IPS-18c (cell line): ENCODE data around the gene PITPNM2.

Experiments
- H3K4me3 ChIP-seq: 2 replicates; pipeline ENCODE4 v1.7.0; 2013; ENCODE audit warnings: low read depth, mild to moderate bottlenecking, low read length, moderate library complexity; ENCODE audit not compliant: insufficient read depth
- H3K9me3 ChIP-seq: one replicate; pipeline ENCODE4 v1.6.1; 2013; ENCODE audit warnings: mild to moderate bottlenecking, low read length, moderate library complexity; ENCODE audit not compliant: control insufficient read depth, insufficient read depth

Gene PITPNM2

GRCh38 chr12:123149088-123149487 is 1.8 kb downstream of the PITPNM2 start:
- Histone ChIP-seq H3K9me3 (no peaks in the 10 kb centered on the region), H3K4me3 (no peak overlapping the region)

DNA sequence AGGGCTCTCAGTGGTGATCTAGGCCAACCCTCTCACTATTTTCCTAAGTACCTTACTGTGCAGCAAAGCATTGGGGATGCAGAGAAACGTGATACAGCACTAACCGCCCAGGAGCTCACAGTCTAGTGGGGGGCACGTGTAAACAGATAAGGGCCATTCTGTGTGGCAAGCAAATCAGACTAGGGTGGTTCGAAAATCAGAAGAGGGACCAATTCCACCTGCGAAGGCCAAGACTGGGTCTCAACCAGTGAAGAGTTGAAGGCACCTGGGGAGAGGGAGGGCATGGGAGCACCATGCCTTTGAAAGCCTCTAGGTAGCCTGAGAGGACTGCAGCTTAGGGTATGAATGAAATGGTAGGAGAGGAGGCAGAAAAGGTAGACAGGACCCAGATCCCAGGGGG is 2.2 kb downstream of the PITPNM2 start:
- Histone ChIP-seq H3K4me3 (no peak overlapping the region), H3K9me3 (no peaks in the 10 kb centered on the region)

DNA sequence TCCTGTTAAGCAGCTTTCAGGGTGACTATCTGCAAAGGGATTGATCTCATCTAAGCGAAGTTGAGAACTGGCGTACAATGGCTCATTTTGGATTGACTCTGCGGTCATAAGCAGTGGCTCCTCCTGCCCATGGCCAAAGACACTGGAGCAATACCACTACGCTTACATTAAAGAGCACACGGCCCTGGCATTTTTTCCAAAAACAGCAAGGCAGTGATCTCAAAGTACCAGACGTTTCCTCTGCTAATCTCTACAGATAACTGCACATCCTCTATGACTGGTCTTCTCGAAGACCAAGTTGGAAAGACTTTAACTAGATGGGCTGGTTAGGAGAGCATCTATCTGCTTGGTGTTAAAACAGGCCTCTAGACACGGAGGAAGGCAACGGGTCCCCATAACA is 2.7 kb downstream of the PITPNM2 start:
- Histone ChIP-seq H3K9me3 (no peaks in the 10 kb centered on the region), H3K4me3 (no peak overlapping the region)

GRCh38 chr12:123145211-123145610 is 5.7 kb downstream of the PITPNM2 start:
- H3K9me3 ChIP-seq: no peaks in the 10 kb centered on the region
- H3K4me3 ChIP-seq: no peak overlapping the region

GRCh38 chr12:123143736-123144461 is 7.0 kb downstream of the PITPNM2 start:
- H3K9me3 ChIP-seq: no peaks in the 10 kb centered on the region
- H3K4me3 ChIP-seq: no peak overlapping the region

GRCh38 chr12:123142921-123143735 is 7.8 kb downstream of the PITPNM2 start:
- Histone ChIP-seq H3K4me3 (no peak overlapping the region), H3K9me3 (no peaks in the 10 kb centered on the region)

DNA sequence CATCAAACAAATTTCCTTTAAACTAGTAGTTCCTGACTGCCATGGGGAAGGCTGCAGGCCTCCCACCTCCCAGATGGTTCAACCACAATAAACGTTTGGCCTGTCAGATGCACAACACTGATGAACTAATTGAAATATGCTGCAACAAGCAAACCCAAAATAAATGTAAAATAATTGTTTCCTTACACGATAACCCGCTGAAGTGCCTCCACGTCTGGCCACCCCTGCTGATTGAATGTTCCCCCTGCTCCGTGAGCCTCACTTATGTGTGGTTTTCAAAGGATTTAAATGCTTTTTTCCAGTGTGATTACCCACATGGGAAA is 8.4 kb downstream of the PITPNM2 start:
- no peak overlapping the region for H3K4me3 ChIP-seq
- H3K9me3 ChIP-seq: no peaks in the 10 kb centered on the region

DNA sequence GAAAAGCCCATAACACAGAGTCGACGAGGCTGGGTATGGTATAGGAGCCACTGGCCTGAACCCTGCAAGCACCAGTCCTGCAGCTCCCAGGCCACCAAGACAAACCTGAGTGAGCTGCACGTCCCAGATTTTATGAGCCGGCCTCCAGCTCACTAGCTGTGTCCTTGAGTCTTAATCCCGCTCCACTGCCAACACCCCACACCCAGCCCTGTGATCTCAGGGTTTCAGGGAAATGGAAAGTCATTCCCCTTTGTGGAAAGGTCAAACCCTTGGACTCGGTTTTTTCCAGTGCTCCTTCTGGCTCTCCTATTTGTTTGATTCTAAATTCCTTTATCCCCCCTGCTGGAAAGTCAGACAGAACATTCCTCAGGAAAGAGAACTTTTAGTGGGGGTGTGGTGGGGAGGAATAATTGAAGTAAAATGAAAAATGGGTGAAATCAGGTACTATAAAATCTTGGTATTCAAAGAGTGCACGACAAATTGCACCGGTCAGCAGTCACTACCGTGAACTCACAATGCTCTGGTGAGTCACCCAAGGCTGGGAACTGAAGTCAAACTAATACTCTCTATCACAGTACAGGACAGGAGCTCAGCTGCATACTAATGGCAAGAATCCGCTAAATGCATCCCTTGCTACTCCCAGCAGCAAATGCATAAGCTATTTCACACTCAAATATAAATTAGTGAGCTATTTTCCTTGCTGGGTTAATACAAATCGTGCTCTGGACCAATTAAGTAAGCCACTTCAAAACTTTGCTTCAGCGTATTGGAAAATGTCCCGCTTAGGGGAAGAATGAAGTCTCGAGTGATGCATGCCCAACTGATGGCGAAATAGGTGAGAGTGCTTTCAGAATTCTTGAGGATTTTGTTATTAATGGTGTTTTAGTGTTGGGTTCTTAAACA is 9.0 kb downstream of the PITPNM2 start:
- Histone ChIP-seq H3K9me3 (no peaks in the 10 kb centered on the region), H3K4me3 (no peak overlapping the region)

- H3K4me3 ChIP-seq: no peak overlapping the region
Measured at GRCh38 chr12:123140676-123141614, 9.9 kb downstream of the PITPNM2 start.

DNA sequence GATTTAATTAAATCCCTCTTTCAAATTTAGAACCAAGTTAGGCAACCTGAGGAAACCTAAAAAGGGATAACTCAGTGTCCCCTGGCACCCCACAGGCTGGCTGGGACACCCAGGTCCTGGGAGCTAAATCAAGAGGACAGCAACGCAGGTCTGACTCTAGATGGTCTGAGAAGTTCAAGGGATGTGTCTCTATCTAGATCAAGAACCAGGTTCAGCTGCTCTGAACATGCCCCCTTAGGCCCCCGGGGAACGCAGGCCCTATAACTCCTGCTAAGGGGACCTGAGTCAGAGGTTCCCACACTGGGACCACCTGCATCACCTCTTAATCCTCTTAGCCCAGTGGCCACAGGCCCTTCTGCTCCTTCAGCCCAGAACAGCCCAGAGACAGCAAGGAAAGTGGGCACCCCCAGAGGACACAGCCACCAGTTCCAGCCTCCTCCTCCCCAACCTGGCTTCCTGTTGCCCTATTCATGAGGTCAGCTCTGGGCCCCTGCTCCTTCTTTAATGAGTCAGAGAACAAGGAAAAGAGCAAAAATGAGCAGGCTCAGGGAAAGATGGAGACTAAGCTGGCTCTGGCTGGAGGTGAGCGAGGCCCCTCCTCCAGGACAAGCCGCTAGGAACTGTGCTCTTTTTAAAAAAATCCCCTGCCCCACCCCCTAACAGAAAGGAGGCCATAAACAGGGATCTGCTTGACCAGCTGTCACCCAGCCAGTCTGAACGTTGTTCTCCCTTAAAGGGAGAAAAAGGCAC is 10.8 kb downstream of the PITPNM2 start:
- H3K4me3 ChIP-seq: no peak overlapping the region; the same call in 1 of the 2 replicates
- H3K9me3 ChIP-seq: no peaks in the 10 kb centered on the region

More at GRCh38 chr12:123140676-123141614, 9.9 kb downstream of the PITPNM2 start:
- no peaks in the 10 kb centered on the region for H3K9me3 ChIP-seq

- no peak overlapping the region for H3K4me3 ChIP-seq
Measured at GRCh38 chr12:123135688-123136087, 15.2 kb downstream of the PITPNM2 start.

DNA sequence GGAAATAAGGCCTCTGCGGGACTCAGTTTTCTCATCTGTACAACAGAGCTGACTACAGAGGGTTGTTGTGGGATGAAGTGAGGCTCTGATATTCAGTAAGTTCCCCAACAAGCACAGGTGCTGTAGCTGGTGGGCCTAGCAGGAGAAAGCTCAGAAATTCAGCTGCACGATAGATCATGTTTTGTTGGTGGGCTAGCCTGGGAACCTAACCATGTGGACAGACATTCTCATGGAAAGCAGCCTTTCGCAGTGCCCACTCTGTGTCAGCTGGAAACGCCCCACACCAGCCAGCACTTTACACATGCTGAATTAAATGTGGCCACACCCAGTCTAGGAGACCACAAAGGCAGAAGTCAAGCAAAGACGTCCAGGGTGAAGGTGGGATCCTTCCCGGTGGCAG is 16.1 kb downstream of the PITPNM2 start:
- Histone ChIP-seq H3K9me3 (no peaks in the 10 kb centered on the region), H3K4me3 (no peak overlapping the region)

More at GRCh38 chr12:123135688-123136087, 15.2 kb downstream of the PITPNM2 start:
- no peaks in the 10 kb centered on the region for H3K9me3 ChIP-seq

- Histone ChIP-seq H3K9me3 (no peaks in the 10 kb centered on the region), H3K4me3 (no peak overlapping the region)
Measured at GRCh38 chr12:123134271-123134671, 16.6 kb downstream of the PITPNM2 start.

GRCh38 chr12:123133701-123134100 is 17.2 kb downstream of the PITPNM2 start:
- no peaks in the 10 kb centered on the region for H3K9me3 ChIP-seq
- H3K4me3 ChIP-seq: no peak overlapping the region

DNA sequence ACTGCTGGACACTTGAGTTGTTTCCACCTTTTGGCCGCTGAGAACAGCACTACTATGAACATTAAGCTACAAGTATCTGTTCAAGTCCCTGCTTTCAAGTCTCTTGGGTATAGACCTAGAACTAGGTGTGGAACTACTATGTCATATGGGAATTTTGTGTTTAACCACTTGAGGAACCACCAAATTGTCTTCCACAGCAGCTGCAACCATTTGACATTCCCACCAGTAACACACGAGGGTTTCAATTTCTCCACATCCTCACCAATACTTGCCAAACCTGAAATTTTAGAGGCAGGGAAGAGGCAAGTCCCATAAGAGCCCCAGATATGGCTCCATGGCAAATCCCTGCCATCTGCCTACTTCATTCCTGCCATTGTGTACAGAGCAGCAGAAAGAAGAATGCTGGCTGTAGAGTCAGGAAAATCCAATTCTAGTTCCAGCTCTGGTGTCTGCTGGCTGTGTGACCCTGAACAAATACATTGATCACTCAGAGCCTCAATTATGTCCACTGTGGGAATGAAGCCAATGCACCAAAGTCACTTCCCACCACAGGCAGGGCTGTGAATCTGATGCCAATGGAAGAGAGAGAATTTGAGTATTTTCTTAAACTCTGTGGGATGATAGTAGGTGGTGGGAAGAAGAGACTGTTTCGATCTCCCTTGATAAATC is 17.8 kb downstream of the PITPNM2 start:
- no peak overlapping the region for H3K4me3 ChIP-seq
- no peaks in the 10 kb centered on the region for H3K9me3 ChIP-seq
